RPMI8226 (cell line): ENCODE results near the gene KANK3.
"Not testable (repeated sequence)": the region's sequence is repeated elsewhere in the genome, so short reads cannot be mapped to it uniquely, and the experiment has no call there.

Source experiments
- DNase-seq: peaks from one replicate; pipeline ENCODE4 v3.0.0-alpha.2; 2015

Gene KANK3

DNA sequence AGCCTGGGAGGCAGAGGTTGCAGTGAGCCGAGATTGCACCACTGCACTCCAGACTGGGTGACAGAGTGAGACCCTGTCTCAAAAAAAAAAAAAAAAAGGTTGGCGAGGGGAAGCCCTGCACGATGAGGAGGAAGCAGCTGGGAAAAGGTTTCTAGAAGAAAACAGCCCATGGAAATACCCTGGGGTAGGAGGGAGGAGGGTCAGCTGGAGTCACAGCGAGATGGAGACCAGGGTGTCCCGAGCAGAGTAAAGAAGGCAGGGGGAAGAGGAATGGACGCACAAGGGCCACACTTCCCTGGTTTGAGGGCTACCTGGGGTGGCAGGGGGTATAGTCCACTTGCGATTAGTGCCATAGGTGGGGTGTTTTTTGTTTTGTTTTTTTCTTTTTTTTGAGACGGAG is 6.4 kb downstream of the KANK3 start:
- DNase-seq, result no peak

DNA sequence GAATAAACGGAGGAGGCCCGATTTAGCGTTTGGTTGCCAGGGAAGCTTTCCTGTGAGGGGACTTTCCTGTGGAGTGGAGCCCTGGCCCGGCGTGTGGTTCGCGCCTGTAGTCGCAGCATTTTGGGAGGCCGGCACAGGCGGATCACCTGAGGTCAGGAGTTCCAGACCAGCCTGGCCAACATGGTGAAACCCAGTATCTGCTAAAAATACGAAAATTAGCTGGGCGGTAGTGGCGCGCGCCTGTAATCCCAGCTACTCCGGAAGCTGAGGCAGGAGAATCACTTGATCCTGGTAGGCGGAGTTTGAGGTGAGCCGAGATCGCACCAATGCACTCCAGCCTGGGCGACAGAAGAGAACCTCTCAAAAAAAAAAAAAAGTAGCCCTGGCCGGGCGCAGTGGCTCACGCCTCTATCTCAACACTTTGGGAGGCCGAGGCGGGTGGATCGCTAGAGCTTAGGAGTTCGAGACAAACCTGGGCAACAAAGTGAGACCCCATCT is 6.9 kb downstream of the KANK3 start:
- DNase-seq, result peak; percentile 75

DNA sequence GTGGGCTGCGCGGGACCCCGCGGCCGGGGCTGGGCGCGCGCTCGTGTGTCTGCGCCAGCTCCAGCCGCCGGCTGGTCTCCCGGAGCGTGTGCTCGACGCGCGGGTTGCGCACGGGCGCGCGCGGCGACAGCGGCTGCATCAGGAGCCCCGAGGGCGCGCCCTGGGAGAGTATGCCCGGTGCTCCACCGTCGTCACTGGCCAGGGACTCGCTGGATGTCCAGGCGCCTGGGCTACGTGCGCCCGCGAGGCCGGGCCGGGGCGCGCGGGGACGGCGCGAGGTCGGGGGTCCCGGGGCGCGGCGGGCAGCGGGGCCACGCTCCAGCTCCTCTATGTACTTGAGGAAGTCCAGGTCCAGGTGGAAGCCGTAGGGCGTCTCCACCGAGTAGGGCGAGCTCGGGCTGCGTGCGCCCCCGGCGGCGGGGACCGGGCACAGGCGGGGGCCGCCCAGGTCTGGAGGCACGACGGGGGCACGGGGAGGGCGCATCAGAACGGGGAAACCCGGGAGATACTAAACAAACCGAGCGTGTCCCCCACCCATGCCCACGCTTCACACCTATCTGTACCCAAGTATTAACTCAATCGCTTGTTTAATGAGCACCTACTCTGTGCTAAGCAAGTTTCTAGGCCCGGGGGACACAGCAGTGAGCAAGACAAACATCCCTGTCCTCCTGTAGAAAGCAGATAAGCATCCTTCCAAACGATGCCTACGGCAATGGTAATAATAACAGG is 7.6 kb downstream of the KANK3 start:
- DNase-seq, result peak; percentile 78

DNA sequence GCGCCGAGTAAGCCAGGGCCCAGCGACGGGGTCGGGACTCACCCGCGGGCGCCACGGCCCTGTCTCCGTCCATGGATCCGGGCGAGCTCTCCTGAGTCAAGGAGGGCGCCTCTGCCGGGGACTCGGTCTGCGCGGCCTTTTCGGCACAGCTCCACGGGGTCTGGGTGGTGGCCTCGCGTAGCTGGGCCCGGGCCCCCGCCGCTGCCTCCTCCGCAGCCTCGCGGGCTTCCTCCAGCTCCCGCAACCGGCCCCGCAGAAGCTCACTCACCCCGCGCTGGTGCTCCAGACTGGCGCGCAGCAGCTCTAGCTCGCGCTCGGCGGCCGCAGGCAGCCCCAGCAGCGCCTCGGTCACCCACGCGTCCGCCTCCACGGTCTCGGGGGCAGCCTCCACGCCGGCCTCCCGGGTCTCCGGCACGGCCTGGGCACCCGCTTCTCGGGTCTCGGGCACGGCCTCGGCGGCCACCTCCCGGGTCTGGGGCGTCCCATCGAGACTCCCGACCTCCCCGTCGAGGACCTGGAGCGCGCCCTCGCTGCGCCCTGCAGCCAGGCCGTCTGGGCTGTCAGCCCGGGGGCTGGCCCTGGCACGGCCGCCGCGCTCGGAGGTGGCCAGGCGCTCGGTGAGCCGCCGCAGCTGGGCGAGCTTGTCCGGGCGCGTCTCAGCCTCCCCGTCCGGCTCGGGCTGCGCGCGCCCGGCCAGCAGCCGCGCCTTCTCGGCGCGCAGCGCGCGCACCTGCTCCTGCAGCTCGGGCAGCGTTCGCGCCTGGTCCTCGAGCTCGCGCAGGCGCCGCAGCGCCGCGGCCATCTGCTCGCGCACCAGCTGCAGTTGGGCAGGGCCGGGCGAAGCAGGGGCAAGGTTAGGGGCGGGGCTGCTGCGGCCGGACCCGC is 8.4 kb downstream of the KANK3 start:
- peak; percentile 92 for DNase-seq

DNA sequence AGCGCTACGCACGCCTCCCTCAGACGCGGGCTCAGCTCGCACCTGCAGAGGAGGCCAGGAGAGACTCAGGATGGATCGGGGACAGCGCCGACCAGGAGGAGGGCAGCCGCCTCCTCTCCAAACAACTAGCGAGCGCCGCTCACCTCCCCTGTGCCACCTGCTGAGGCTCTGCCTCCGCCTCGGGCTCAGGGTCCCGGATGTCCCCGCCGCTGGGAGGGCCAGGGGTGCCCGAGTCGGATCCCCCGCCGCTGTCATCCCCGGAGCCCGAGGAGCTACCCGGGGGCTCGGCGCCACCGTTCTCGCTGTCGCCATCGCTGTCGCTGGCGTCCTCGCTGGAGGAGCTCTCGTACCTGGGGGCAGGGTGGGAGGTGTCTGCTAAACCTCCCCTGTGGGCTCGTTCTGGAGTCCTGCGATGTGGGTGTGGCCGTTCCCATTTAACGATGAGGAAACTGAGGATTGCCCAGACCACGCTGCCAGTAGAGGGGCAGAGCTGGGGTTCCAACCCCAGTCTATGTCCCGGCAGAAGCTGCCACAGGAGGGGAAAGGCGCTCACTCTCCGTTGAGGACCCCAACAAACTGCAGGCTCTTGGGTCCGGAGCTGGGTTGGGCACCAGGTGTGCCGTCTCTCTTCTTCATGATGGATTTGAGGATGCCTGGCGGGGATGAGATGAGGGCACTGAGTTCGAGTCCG is 9.2 kb downstream of the KANK3 start:
- no peak for DNase-seq

DNA sequence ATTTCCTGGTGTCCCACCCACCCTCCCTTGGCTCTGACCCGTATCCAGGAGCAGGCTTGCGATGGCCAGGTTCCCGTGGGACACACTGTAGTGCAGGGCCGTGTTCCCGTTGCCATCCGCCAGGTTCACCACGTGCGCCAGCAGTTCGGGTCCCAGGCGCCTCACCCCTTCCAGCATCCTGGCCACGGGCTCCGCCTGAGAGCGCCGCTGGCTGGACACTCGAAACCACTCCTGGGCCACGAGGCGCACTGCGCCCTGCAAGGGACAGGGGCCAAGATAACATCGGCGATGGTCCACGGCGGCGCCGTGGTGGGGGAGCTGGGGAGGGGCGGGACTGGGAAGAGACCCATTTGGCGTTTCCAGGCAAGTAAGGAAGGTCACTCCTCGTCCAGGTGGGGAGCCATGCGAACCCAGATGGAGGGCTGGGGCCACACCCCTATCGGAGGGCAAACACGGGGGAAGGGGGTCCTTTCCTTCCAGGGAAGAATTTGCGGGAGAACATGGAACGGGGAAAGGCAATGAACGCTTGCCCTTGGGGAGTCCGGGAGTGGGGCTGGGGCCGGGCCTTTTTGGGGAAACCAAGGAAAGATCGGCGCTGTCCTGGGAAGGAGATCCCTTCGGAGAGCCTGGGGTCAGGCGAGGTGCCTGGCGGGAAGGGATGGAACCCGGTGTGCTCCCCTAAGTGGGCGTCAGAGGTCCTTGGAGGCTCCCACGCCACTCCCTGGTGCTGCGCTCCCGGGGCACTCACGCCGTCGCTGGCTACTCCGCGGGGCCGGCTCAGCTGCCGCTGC is 9.9 kb downstream of the KANK3 start:
- no peak for DNase-seq

DNA sequence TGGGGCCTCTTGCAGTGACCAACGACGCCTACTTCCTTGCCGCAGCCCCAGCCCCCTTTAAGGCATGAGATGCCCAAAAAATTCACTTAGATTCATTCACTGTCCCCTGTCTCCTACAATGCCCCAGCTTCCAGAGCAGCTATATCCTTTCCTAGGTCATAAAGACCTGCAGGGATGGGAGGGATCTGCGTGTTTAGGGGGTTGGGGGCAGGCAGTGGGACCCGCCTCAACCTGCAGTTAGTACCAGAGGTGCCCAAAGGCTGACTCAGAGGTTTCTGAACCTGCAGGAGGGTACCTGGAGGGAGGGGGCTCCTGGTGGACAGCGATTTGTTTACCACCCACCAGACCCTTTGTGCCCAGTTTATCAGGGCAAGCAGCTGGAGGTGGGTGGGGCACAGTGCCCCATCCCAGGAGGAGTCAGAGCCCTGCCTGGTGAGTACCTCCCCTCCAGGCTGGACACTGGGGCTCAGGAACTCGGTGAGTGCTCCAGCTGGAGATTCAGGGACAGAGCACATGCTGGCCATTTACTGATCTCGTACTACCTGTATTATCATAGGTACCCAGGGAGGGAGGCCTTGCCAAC is 11.7 kb downstream of the KANK3 start:
- no peak for DNase-seq

DNA sequence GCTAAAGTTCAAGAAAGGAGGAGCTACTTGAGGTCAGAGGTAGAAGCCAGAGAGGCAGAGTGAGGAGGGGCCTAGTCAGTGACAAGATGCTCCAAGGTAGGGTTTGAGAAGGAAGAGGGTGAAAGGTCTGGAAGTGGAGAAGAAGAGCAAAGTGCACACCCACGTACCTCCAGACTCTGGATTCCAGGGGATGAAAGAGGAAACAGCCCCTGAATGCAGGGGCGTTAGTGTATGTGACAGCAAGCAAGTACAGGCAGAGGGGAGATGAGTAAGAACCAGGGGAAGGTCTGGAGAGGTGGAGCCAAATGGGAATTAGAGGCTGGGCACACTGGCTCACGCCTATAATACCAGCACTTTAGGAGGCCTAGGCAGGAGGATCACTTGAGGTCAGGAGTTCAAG is 13.1 kb downstream of the KANK3 start:
- DNase-seq, result no peak

DNA sequence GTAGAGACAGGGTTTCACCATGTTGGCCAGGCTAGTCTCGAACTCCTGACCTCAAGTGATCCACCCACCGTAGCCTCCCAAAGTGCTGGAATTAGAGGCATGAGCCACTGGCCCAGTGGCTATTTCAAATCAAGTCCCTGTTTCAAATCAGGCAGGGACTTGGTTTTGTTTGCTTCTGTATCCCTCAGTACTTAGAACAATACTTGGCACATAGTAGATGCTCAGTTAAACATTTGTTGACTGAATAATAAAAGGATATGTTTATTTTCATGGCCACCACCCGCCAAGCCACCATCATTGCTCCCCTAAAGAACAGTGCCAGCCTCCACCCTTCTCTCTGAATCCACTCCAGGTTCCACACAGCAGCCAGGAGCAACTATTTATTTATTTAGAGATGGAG is 17.6 kb downstream of the KANK3 start:
- DNase-seq, result no peak

DNA sequence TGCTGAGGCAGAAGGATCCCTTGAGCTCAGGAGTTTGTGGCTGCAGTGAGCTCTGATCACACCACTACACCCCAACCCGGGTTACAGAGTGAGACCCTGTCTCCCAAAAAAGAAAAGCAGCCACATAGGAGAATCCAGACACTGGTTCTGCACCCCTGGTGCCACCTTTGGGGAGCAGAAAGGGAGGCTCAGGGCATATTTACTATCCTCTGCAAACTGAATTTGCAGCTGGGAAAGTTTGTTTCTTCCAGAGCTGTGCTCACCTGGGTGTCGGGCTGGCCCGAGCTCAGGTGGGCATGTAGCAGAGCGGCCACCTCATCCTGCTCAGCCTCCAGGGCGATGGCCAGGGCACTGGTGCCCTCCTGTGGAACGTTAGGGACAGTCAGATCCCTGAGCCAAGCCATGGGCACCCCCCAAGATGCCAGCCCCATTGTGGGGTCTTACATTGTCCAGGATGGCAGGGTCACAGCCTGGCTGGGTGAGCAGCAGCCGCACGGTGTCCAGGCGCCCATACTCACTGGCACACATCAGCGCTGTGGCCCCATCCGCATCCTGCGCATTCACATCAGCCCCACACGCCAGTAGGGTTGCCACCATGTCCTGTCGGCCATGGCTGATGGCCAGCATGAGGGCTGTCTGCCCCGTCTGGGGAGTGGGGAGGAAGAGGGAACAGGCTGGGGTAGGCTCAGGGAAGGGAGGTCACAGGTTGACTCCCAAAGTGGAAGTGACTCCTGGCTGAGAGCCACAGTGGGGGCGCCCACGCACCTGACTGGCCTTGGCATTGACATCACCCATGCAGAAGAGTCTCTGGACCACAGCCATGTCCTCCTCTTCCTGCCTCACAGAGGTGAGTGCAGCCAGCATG is 18.6 kb downstream of the KANK3 start:
- DNase-seq, result peak; percentile 74

DNA sequence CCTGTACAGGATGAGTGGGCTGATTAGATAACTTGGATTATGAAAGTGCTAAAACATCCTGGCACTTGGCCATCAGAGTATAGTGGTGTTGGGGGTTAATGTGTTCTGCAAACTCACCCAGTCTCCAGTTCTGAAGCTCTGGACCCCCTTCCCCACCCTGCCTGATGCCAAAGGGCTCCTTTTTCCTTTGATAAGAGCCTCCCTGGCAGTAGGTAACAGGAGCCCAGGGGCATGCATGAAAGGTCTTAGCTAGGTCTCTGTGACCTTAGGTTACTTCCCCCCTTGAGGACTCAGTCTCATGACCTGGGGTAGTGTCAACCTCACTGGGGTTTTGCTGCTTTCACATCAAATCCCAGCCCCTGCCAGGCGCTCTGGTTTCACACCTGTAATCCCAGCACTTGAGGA is 19.3 kb downstream of the KANK3 start:
- DNase-seq, result peak; percentile 46

DNA sequence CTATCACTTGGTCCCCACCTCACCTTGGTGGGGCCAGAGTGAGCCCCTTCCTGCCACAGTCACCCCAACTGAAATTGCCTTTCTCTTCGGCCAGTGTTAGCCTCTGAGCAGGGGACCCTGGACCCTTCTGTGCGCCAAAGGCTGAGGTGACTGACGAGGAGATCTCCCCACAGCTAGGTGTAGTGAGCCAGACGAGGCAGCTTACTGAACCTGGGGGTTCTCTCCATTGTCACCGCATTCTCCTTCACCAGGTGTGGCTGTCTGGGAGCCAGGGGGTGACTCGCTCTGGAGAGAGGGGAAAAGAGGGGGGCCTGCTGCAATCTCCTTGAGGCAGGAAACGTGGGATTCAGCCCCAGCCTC is 20.4 kb downstream of the KANK3 start:
- no peak for DNase-seq

DNA sequence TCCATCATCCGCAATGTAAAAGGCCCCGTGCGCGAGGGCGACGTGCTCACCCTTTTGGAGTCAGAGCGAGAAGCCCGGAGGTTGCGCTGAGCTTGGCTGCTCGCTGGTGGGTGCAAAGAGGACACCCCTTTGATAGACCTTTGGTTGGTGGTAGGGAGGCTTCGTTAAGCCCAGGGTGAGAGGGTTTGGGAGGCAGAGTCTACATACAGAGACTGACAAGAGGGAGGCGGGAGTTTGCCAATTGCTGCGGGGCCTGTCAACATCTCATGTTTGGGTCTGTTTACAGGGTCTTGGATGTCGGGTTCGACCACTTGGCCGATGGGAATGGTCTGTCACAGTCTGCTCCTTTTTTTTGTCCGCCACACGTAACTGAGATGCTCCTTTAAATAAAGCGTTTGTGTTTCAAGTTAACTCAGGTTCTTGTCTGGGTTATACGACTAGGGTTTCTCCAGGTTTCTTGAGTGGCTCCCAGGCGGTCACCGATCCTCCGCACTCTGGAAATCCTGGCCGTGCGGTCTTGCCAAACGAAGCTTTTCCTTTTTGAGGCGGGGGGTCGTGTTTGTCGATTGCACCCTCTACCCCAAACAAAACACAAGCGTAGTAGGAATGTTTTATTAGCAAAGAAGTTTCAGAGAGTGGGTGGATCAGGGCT is 20.9 kb downstream of the KANK3 start:
- no peak for DNase-seq

DNA sequence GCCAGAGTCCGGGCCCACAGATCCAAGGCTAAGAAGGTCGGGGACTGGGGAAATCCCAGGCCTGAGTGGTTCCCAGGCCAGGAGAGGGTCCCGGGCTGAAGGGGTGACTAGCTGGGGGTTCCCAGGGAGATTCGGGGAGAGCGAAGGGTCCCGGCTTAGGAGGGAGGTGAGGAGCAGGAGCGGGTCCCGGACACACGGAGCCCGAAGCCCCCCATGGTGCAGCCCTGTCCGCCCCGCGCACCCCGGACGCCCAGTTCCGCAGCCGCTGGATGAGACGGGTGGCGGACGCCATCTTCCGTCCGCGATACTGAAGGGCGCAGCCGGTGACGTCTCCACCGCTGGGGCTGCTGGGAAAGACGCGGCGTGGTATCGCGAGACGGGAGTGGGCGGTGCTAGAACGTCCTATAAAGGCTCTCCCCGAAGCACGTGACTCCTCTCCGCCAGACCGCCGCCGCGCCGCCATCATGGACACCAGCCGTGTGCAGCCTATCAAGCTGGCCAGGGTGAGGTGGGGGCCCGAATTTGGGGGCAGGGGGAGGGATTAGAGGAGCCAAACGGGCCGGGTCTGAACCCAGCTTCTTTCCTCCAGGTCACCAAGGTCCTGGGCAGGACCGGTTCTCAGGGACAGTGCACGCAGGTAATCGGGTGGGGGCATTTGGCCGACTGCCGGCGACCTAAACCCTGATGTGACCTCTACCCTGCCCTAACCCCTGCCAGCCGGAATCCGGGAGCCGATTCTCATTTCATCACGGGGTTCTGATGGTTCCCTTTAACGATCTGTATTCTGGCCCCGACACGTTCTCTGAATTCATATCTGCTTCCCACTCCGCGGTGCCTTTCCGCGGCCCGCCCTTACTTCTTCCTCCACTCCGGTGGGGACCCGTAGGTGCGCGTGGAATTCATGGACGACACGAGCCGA is 21.7 kb downstream of the KANK3 start, which contains the start of the genes NDUFA7 and RPS28:
Gene NDUFA7, minus strand, starts transcription at position 309 of the 919 bp plus-strand sequence. Its CDS starts 17 bp downstream, at position 292.
Gene RPS28, plus strand, starts transcription at position 430 of the 919 bp plus-strand sequence. Its CDS starts 35 bp downstream, at position 465.
- DNase-seq, result peak; percentile 98

DNA sequence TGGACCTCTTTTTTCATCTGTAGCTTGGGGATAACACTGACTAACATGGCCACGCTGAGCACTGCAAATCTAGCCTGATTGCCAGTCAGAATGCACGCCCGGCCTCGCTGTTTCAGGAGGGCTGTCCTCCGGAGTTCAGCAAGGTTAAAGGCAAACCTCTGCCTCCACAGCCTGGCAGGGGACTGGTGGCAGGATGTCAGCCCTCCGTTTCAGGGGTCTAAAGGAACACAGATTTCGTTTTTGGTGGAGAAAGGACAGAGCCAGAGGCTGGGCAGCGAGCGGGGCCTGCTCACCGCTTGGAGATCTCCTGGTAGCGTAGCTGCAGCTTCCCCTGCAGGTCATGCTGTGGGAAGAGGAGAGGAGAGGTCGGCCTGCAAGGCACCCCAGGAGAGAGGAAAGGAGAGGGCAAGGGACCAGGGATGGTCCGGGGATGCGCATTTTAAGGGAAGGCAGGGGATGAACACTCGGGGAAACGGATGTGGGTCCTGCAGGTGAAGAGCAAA is 22.4 kb downstream of the KANK3 start:
- peak; percentile 43 for DNase-seq

DNA sequence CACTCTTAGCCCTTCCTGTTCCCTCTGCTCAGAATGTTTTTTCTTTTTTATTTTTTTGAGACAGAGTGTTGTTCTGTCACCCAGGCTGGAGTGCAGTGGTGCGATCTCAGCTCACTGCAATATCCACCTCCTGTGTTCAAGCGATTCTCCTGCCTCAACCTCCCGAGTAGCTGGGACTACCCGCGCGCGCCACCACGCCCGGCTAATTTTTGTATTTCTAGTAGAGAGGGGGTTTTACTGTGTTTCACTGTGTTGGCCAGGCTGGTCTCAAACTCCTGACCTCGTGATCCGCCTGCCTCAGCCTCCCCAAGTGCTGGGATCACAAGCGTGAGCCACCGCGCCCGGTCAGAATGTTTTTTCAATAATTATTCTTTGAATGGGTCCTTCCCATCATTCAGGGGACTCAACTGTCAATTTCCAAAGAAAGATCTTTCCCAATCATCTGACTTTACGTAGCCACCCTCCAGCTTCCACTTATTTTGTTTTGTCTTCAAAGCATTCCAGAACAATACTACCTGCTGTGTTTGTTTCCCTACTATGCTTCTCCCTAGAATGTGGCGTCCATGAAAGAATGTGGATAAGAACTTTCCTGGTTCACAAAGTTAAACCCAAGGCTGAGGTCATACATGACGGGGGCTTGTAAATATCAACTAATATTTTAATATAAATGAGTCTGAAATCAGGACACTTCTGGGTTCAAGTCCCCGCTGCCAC is 23.1 kb downstream of the KANK3 start:
- no peak for DNase-seq

DNA sequence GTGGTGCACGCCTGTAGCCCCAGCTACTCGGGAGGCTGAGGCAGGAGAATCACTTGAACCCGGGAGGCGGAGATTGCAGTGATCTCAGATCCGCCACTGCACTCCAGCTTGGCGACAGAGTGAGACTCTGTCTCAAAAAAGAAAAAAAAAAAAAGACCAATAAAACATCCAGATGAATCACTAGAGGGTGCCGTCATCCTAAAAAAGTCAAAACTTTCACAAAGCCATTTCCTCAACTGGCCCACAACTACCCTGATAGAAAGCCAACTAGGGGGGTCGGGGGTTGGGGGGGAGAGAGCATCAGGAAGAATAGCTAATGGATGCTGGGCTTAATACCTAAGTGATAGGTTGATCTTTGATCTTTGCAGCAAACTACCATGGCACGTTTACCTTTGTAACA is 24.2 kb downstream of the KANK3 start:
- DNase-seq, result not testable (repeated sequence)

DNA sequence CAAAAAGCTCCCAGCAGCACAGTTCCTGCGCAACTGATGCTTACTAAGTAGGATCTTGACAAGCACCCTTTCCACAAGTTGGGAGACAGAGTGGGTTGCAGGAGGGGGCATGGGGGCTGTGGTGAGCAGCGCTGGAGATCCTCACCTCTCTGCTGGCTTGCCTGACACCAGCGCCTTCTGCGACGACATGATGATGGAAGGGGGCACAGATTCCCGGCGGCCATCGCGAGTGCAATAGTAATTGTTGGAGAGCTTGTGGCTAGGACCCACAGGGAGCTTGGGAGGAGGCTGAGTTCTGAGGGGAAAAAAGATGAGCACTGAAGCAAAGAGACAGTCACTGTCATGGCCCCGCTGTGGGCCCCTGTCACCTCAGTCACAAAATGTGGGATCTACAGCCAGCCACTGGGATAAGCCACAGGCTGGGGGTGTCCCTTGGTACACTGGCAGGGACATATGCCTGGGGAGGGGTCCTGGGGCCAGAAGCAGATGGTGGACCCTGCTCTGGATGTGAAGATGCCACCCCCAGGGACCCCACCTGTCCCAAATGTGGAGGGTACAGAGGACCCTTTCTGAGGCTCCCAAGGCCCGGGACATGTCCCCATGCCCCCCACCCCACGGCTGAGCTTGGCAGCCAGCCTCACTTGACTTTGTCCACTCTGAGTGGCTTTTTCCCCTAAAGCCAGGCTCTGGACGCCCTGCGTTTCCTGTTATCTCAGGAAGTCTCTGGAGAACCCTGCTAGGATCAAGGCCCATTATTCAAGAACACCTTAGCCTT is 26.5 kb downstream of the KANK3 start:
- DNase-seq, result no peak
